Measurements from ENCODE around the gene EYS. TPM values are rescaled to one million over a fixed set of nuclear protein-coding genes. Genes with fewer than 3 reads are reported as not detected.
"Not testable (repeated sequence)": the region's sequence is repeated elsewhere in the genome, so short reads cannot be mapped to it uniquely, and the experiment has no call there.

Gene EYS
- total and polyA plus RNA-seq, 3 experiments from 2014 or later = not detected

- H3K4me3 Mint-ChIP-seq; H3K36me3 Mint-ChIP-seq; H3K27me3 ChIP-seq (ENCODE audit: insufficient read depth, low read length, poor library complexity, severe bottlenecking); DNase-seq; H3K4me1 Mint-ChIP-seq; CTCF ChIA-PET; H3K27ac Mint-ChIP-seq; H3K27me3 Mint-ChIP-seq; H3K4me1 ChIP-seq (ENCODE audit: insufficient read depth, low read length); H3K36me3 ChIP-seq (ENCODE audit: insufficient read depth, low read length); H3K9me3 ChIP-seq (ENCODE audit: low read length); H3K4me3 ChIP-seq (ENCODE audit: low read length); POLR2A ChIA-PET; H3K27ac ChIP-seq (ENCODE audit: low read depth, low read length): not testable (repeated sequence)
- peaks cover 4 to 23% (median 15%) of the 10 kb centered on the region in 5 donors for H3K9me3 Mint-ChIP-seq
Observed at GRCh38 chr6:64238908-64239307, 1468.1 kb downstream of the EYS start.

- Mint-ChIP-seq H3K27ac (no peak overlapping the region), H3K27me3 (no peaks in the 10 kb centered on the region)
- CTCF ChIA-PET = no interaction called here
Observed at GRCh38 chr6:64238071-64238470, 1469.0 kb downstream of the EYS start.

DNA sequence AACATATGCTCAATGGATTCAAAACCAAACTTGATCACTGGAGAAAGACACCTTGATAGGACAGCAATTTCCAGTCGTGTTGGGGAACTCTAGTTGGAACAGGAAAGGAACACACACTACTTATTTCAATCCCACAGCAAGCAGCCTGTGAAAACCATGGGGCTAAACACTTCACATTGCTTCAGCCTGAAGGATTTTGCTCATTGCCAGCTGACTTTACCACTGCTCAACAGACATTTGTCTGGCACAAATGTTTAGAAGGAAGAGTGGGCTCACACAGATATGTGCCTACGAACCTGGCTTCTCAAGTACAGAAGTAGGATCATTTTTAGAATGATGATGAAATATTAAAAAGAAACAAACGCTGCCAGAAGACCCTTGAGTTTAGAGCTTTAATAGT lies 1473.3 kb downstream of the EYS start:
- no peak overlapping the region for H3K4me3 Mint-ChIP-seq
- CTCF ChIA-PET = no interaction called here
- H3K36me3 ChIP-seq (ENCODE audit: insufficient read depth, low read length) = no peaks in the 10 kb centered on the region
- DNase-seq = no peak
- no peaks in the 10 kb centered on the region for H3K4me1 Mint-ChIP-seq
- H3K9me3 Mint-ChIP-seq = peaks cover 2 to 11% (median 4%) of the 10 kb centered on the region in 5 donors
- H3K4me3 ChIP-seq (ENCODE audit: low read length) = no peak overlapping the region
- no peaks in the 10 kb centered on the region for H3K9me3 ChIP-seq (ENCODE audit: low read length)
- H3K27ac Mint-ChIP-seq = no peak overlapping the region
- POLR2A ChIA-PET = no interaction called here
- H3K27me3 ChIP-seq (ENCODE audit: insufficient read depth, low read length, poor library complexity, severe bottlenecking) = no peaks in the 10 kb centered on the region
- no peaks in the 10 kb centered on the region for H3K4me1 ChIP-seq (ENCODE audit: insufficient read depth, low read length)
- H3K27me3 Mint-ChIP-seq = no peaks in the 10 kb centered on the region
- no peak overlapping the region for H3K27ac ChIP-seq (ENCODE audit: low read depth, low read length)
- no peaks in the 10 kb centered on the region for H3K36me3 Mint-ChIP-seq

More at GRCh38 chr6:64238071-64238470, 1469.0 kb downstream of the EYS start:
- H3K9me3 Mint-ChIP-seq = peaks cover 4 to 23% (median 15%) of the 10 kb centered on the region in 5 donors
- DNase-seq = no peak
- Histone ChIP-seq H3K4me1 (ENCODE audit: insufficient read depth, low read length) (no peaks in the 10 kb centered on the region), H3K36me3 (ENCODE audit: insufficient read depth, low read length) (no peaks in the 10 kb centered on the region), H3K27ac (ENCODE audit: low read depth, low read length) (no peak overlapping the region), H3K4me3 (ENCODE audit: low read length) (no peak overlapping the region), H3K27me3 (ENCODE audit: insufficient read depth, low read length, poor library complexity, severe bottlenecking) (no peaks in the 10 kb centered on the region), H3K9me3 (ENCODE audit: low read length) (no peaks in the 10 kb centered on the region)
- POLR2A ChIA-PET = no interaction called here
- H3K4me3 Mint-ChIP-seq = no peak overlapping the region
- no peaks in the 10 kb centered on the region for H3K4me1 Mint-ChIP-seq
- H3K36me3 Mint-ChIP-seq = no peaks in the 10 kb centered on the region

DNA sequence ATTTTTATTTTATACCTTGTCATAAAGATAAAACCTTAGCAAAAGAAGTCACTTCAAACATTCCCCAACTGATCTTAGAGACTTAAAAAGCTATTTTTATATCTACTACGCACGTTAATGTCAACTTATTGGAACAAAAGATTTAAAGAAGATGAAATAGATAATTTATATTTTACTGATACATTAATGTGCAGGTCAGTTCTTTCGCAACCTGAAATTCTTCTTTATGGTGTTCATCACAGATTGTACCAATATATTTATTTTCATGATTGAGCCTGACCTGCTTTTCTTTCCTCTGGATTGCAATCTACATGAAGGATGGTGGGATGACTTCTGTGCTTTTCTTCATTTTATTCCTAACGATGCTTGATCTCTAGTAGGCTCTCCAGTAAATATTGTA lies 1475.1 kb downstream of the EYS start:
- ChIA-PET CTCF (no interaction called here), POLR2A (no interaction called here)
- no peaks in the 10 kb centered on the region for H3K9me3 ChIP-seq (ENCODE audit: low read length)
- H3K27me3 ChIP-seq (ENCODE audit: insufficient read depth, low read length, poor library complexity, severe bottlenecking) = no peaks in the 10 kb centered on the region
- no peaks in the 10 kb centered on the region for H3K4me1 Mint-ChIP-seq
- DNase-seq = no peak
- no peaks in the 10 kb centered on the region for H3K36me3 Mint-ChIP-seq
- no peaks in the 10 kb centered on the region for H3K27me3 Mint-ChIP-seq
- H3K9me3 Mint-ChIP-seq = peaks cover 0 to 5% (median 3%) of the 10 kb centered on the region in 5 donors
- H3K4me3 Mint-ChIP-seq = no peak overlapping the region
- H3K4me1 ChIP-seq (ENCODE audit: insufficient read depth, low read length) = no peaks in the 10 kb centered on the region
- H3K27ac Mint-ChIP-seq = no peak overlapping the region
- H3K4me3 ChIP-seq (ENCODE audit: low read length) = no peak overlapping the region
- no peaks in the 10 kb centered on the region for H3K36me3 ChIP-seq (ENCODE audit: insufficient read depth, low read length)
- no peak overlapping the region for H3K27ac ChIP-seq (ENCODE audit: low read depth, low read length)

DNA sequence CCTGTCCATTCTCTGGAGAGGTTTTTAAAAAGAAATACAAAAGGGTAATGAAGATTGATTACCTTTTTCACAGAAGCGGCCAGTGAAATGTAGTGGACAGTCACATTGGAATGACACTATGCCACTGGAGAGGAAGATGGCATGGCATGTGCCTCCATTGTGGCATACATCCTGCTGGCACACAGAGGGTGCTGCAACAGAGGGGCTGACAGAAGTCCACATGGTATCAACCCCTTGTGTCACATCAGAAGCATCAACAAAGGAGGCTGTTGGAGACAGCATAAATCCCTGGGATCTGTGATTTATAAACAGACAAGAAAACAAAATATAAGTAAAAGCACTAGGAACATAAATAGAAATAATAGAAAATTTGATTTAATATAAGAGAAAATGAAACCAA lies 1476.5 kb downstream of the EYS start:
- H3K27me3 ChIP-seq (ENCODE audit: insufficient read depth, low read length, poor library complexity, severe bottlenecking) = no peaks in the 10 kb centered on the region
- Mint-ChIP-seq H3K27me3 (no peaks in the 10 kb centered on the region), H3K9me3 (peaks cover 0 to 3% (median 3%) of the 10 kb centered on the region in 5 donors), H3K27ac (no peak overlapping the region), H3K36me3 (no peaks in the 10 kb centered on the region), H3K4me1 (no peaks in the 10 kb centered on the region), H3K4me3 (no peak overlapping the region)
- no peaks in the 10 kb centered on the region for H3K36me3 ChIP-seq (ENCODE audit: insufficient read depth, low read length)
- no peak for DNase-seq
- no peaks in the 10 kb centered on the region for H3K9me3 ChIP-seq (ENCODE audit: low read length)
- ChIA-PET POLR2A (no interaction called here), CTCF (no interaction called here)
- no peaks in the 10 kb centered on the region for H3K4me1 ChIP-seq (ENCODE audit: insufficient read depth, low read length)
- H3K27ac ChIP-seq (ENCODE audit: low read depth, low read length) = no peak overlapping the region
- no peak overlapping the region for H3K4me3 ChIP-seq (ENCODE audit: low read length)

DNA sequence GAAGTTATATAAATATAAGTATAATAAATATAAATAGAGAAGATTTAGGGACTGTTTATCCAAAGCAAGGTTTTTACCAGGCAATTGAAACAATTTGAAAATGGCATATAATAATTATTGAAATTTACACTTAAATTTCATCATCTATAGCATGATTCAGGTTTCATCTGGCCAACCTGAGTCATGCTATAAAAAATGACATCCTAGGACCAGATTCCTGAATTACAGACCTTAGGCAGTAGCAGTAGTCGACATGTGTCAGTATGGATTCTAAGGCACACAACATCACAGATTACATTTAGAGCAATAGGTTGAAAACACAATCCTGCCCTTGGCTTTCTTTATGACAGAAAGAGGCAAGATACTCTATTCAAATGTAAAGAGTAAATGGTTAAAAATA lies 1479.2 kb downstream of the EYS start:
- Mint-ChIP-seq H3K9me3 (peaks cover 0 to 12% (median 6%) of the 10 kb centered on the region in 5 donors), H3K36me3 (no peaks in the 10 kb centered on the region), H3K4me1 (no peaks in the 10 kb centered on the region), H3K4me3 (no peak overlapping the region), H3K27ac (no peak overlapping the region), H3K27me3 (no peaks in the 10 kb centered on the region)
- Histone ChIP-seq H3K9me3 (ENCODE audit: low read length) (no peaks in the 10 kb centered on the region), H3K4me3 (ENCODE audit: low read length) (no peak overlapping the region), H3K4me1 (ENCODE audit: insufficient read depth, low read length) (no peaks in the 10 kb centered on the region), H3K27ac (ENCODE audit: low read depth, low read length) (no peak overlapping the region), H3K36me3 (ENCODE audit: insufficient read depth, low read length) (no peaks in the 10 kb centered on the region), H3K27me3 (ENCODE audit: insufficient read depth, low read length, poor library complexity, severe bottlenecking) (no peaks in the 10 kb centered on the region)
- DNase-seq = no peak
- ChIA-PET POLR2A (no interaction called here), CTCF (no interaction called here)

GRCh38 chr6:64225503-64225902 lies 1481.5 kb downstream of the EYS start:
- no peaks in the 10 kb centered on the region for H3K27me3 ChIP-seq (ENCODE audit: insufficient read depth, low read length, poor library complexity, severe bottlenecking)
- H3K36me3 Mint-ChIP-seq = no peaks in the 10 kb centered on the region
- H3K9me3 ChIP-seq (ENCODE audit: low read length) = no peaks in the 10 kb centered on the region
- no peaks in the 10 kb centered on the region for H3K36me3 ChIP-seq (ENCODE audit: insufficient read depth, low read length)
- H3K27ac Mint-ChIP-seq = no peak overlapping the region
- peaks cover 0 to 13% (median 6%) of the 10 kb centered on the region in 5 donors for H3K9me3 Mint-ChIP-seq
- no peak overlapping the region for H3K27ac ChIP-seq (ENCODE audit: low read depth, low read length)
- no peak for DNase-seq
- H3K4me1 ChIP-seq (ENCODE audit: insufficient read depth, low read length) = no peaks in the 10 kb centered on the region
- H3K4me3 Mint-ChIP-seq = no peak overlapping the region
- H3K4me3 ChIP-seq (ENCODE audit: low read length) = no peak overlapping the region
- ChIA-PET CTCF (no interaction called here), POLR2A (no interaction called here)
- H3K4me1 Mint-ChIP-seq = no peaks in the 10 kb centered on the region
- H3K27me3 Mint-ChIP-seq = no peaks in the 10 kb centered on the region

GRCh38 chr6:64224819-64225218 lies 1482.2 kb downstream of the EYS start:
- H3K4me3 ChIP-seq (ENCODE audit: low read length) = no peak overlapping the region
- ChIA-PET CTCF (no interaction called here), POLR2A (no interaction called here)
- DNase-seq = no peak
- H3K36me3 ChIP-seq (ENCODE audit: insufficient read depth, low read length) = no peaks in the 10 kb centered on the region
- no peaks in the 10 kb centered on the region for H3K27me3 ChIP-seq (ENCODE audit: insufficient read depth, low read length, poor library complexity, severe bottlenecking)
- H3K9me3 ChIP-seq (ENCODE audit: low read length) = no peaks in the 10 kb centered on the region
- Mint-ChIP-seq H3K36me3 (no peaks in the 10 kb centered on the region), H3K4me1 (no peaks in the 10 kb centered on the region), H3K4me3 (no peak overlapping the region), H3K27ac (no peak overlapping the region), H3K27me3 (no peaks in the 10 kb centered on the region), H3K9me3 (peaks cover 0 to 13% (median 6%) of the 10 kb centered on the region in 5 donors)
- H3K4me1 ChIP-seq (ENCODE audit: insufficient read depth, low read length) = no peaks in the 10 kb centered on the region
- H3K27ac ChIP-seq (ENCODE audit: low read depth, low read length) = no peak overlapping the region

DNA sequence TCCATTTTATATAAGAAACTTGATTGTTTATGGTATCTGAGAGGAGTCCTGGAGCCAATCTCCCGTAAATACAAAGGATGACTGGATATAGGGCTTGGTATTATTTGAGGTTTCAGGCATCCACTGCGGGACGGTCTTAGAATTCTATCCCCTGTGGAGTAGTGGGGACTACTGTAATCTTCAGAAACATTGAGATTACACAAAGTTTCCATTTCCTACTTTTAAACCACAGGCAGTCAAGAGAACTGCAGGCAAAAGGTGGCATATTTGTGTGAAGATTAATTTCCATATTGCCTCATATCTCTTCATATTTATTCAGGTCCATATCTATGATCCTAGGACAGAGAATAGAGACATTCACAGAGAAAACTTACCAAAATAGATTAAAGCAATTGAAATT lies 1485.2 kb downstream of the EYS start:
- no peak overlapping the region for H3K27ac Mint-ChIP-seq
- DNase-seq = no peak
- H3K27me3 Mint-ChIP-seq = no peaks in the 10 kb centered on the region
- H3K4me1 ChIP-seq (ENCODE audit: insufficient read depth, low read length) = no peaks in the 10 kb centered on the region
- no peaks in the 10 kb centered on the region for H3K9me3 ChIP-seq (ENCODE audit: low read length)
- no peak overlapping the region for H3K4me3 ChIP-seq (ENCODE audit: low read length)
- H3K27me3 ChIP-seq (ENCODE audit: insufficient read depth, low read length, poor library complexity, severe bottlenecking) = no peaks in the 10 kb centered on the region
- no peak overlapping the region for H3K4me3 Mint-ChIP-seq
- H3K4me1 Mint-ChIP-seq = no peaks in the 10 kb centered on the region
- CTCF ChIA-PET = no interaction called here
- H3K36me3 ChIP-seq (ENCODE audit: insufficient read depth, low read length) = no peaks in the 10 kb centered on the region
- H3K9me3 Mint-ChIP-seq = peaks cover 0 to 18% (median 10%) of the 10 kb centered on the region in 5 donors
- POLR2A ChIA-PET = no interaction called here
- no peaks in the 10 kb centered on the region for H3K36me3 Mint-ChIP-seq
- no peak overlapping the region for H3K27ac ChIP-seq (ENCODE audit: low read depth, low read length)

All from CD8-positive, alpha-beta memory T cell (primary cell).